Activated B cell treated with CpG ODN at 0.5 μM for 24 hours (primary cell): ENCODE data around the gene OTOP2. TPM values are rescaled to one million over a fixed set of nuclear protein-coding genes. Genes with fewer than 3 reads are reported as not detected.
"Not testable (repeated sequence)": the region's sequence is repeated elsewhere in the genome, so short reads cannot be mapped to it uniquely, and the experiment has no call there.

Experiments
- ATAC-seq: fragments of 200-7000 bp; cut with Tn5 transposase; one replicate; pipeline ENCODE4 v1.10.0; 2021; ENCODE audit warnings: low read depth, mild to moderate bottlenecking, moderate library complexity
- CTCF ChIA-PET: fragments of 350-600 bp; sonication (Branson Sonifier 250); formaldehyde crosslinking; loops from one replicate; lab custom pipeline; 2021; ENCODE audit warnings: antibody characterized with exemption; lab: Charles Lee
- POLR2A ChIA-PET: fragments of 350-600 bp; sonication (Branson Sonifier 250); formaldehyde crosslinking; loops from one replicate; lab custom pipeline; 2021; ENCODE audit warnings: antibody characterized with exemption; lab: Charles Lee
- DNase-seq: peaks from one replicate; pipeline ENCODE4 v3.0.0; 2022
- H3K27ac Mint-ChIP-seq: one replicate; pipeline ENCODE4 v1.8.0; 2020; ENCODE audit warnings: mixed read lengths
- H3K27me3 Mint-ChIP-seq: one replicate; pipeline ENCODE4 v1.8.0; 2021; ENCODE audit warnings: mixed read lengths
- H3K36me3 Mint-ChIP-seq: one replicate; pipeline ENCODE4 v1.8.0; 2021; ENCODE audit warnings: low read depth, mixed read lengths
- H3K4me1 Mint-ChIP-seq: one replicate; pipeline ENCODE4 v1.8.0; 2021; ENCODE audit warnings: mixed read lengths
- H3K4me3 Mint-ChIP-seq: one replicate; pipeline ENCODE4 v1.8.0; 2020; ENCODE audit warnings: mild to moderate bottlenecking, mixed read lengths
- H3K9me3 Mint-ChIP-seq: one replicate; pipeline ENCODE4 v1.8.0; 2020; ENCODE audit warnings: mixed read lengths
- CTCF ChIP-seq: fragments of 200-600 bp; IDR thresholded peaks from one replicate; pipeline ENCODE4 v1.8.0; 2022; ENCODE audit warnings: antibody characterized with exemption, mild to moderate bottlenecking
- intact Hi-C: fragments of 100-400 bp; cut with micrococcal nuclease; formaldehyde crosslinking; loops from one replicate; pipeline ENCODE4 v1.15.1; 2024
- total RNA-seq: library from RNA; stranded (reverse); gene quantifications from 2 replicates; pipeline ENCODE4 v1.2.3, GENCODE V29; 2022

The OTOP2 gene
- total RNA-seq, 1 donor from 2014 or later, result not detected

- CTCF ChIA-PET, result interaction anchor here (1.1 kb wide), 1 partner anchor 20 kb away, joined by 5 read pairs; no protein-coding TSS in a partner anchor
- no peak for DNase-seq
- peaks cover 15% of the 10 kb centered on the region for H3K4me1 Mint-ChIP-seq
- no peak for TF ChIP-seq CTCF
- H3K9me3 Mint-ChIP-seq, result no peaks in the 10 kb centered on the region
- POLR2A ChIA-PET, result no interaction called here
- peak overlapping the region; percentile 38 for H3K27ac Mint-ChIP-seq
- H3K4me3 Mint-ChIP-seq, result peak overlapping the region; percentile 82
- no peaks in the 10 kb centered on the region for H3K36me3 Mint-ChIP-seq
- no peak for ATAC-seq
- intact Hi-C loops, result no loop called here
- H3K27me3 Mint-ChIP-seq, result peaks cover 11% of the 10 kb centered on the region
Observed at GRCh38 chr17:74981318-74981978, 57.4 kb downstream of the OTOP2 start.

GRCh38 chr17:74981979-74982662, 58.0 kb downstream of the OTOP2 start:
- H3K4me3 Mint-ChIP-seq, result peak overlapping the region; percentile 82
- peaks cover 22% of the 10 kb centered on the region for H3K4me1 Mint-ChIP-seq
- H3K27me3 Mint-ChIP-seq, result peaks cover 12% of the 10 kb centered on the region
- peak overlapping the region; percentile 38 for H3K27ac Mint-ChIP-seq
- ChIA-PET POLR2A (no interaction called here), CTCF (no interaction called here)
- H3K9me3 Mint-ChIP-seq, result no peaks in the 10 kb centered on the region
- H3K36me3 Mint-ChIP-seq, result no peaks in the 10 kb centered on the region
- TF ChIP-seq CTCF, result no peak
- DNase-seq (peak; percentile 64), ATAC-seq (peak; percentile 96)
- intact Hi-C loops, result loop anchor here (1.0 kb wide), 1 partner anchor 30 kb away; the partner anchor contains the start of gene MRPL58

GRCh38 chr17:74982663-74983313, 58.7 kb downstream of the OTOP2 start:
- H3K9me3 Mint-ChIP-seq, ATAC-seq, H3K27ac Mint-ChIP-seq, H3K36me3 Mint-ChIP-seq, CTCF ChIA-PET, DNase-seq: not testable (repeated sequence)
- peaks cover 12% of the 10 kb centered on the region for H3K27me3 Mint-ChIP-seq
- POLR2A ChIA-PET, result interaction anchor here (0.5 to 1.4 kb wide), 3 partner anchors 10 to 681 kb away, joined by 3 to 5 read pairs (median 3); partner anchors contain the start of gene SUMO2
- H3K4me3 Mint-ChIP-seq, result peak overlapping the region; percentile 82
- H3K4me1 Mint-ChIP-seq, result peaks cover 24% of the 10 kb centered on the region
- intact Hi-C loops, result loop anchor here (1.0 kb wide), 1 partner anchor 30 kb away; the partner anchor contains the start of gene MRPL58

Other genes starting within 250 kb of the OTOP2 start
- gene CD300LF, start 211.3 kb upstream of the OTOP2 start, total RNA-seq, result 0.12 and 0.33 TPM in 2 replicates
- 11.0 and 11.1 TPM in 2 replicates for gene RAB37, start 187.0 kb upstream of the OTOP2 start, total RNA-seq
- 33.3 and 34.5 TPM in 2 replicates for gene NHERF1, start 175.6 kb upstream of the OTOP2 start, total RNA-seq
- gene NAT9, start 147.9 kb upstream of the OTOP2 start, total RNA-seq, result 59.4 and 79.7 TPM in 2 replicates
- gene GRIN2C, start 64.4 kb upstream of the OTOP2 start, total RNA-seq, result not detected in 2 replicates
- gene FDXR, start 51.3 kb upstream of the OTOP2 start, total RNA-seq, result 4.6 and 5.5 TPM in 2 replicates
- not detected in 2 replicates for gene FADS6, start 30.6 kb upstream of the OTOP2 start, total RNA-seq
- not detected in 2 replicates for gene USH1G, start 1.0 kb upstream of the OTOP2 start, total RNA-seq
- not detected in 2 replicates for gene OTOP3, start 11.6 kb downstream of the OTOP2 start, total RNA-seq
- 1.5 and 2.1 TPM in 2 replicates for gene HID1, start 48.5 kb downstream of the OTOP2 start, total RNA-seq
- not detected in 2 replicates for gene CDR2L, start 63.4 kb downstream of the OTOP2 start, total RNA-seq
- 28.4 and 31.8 TPM in 2 replicates for gene MRPL58, start 88.4 kb downstream of the OTOP2 start, total RNA-seq
- gene ATP5PD, start 122.7 kb downstream of the OTOP2 start, total RNA-seq, result 158 and 181 TPM in 2 replicates
- gene KCTD2, start 123.0 kb downstream of the OTOP2 start, total RNA-seq, result 19.5 and 20.2 TPM in 2 replicates
- gene SLC16A5, start 163.7 kb downstream of the OTOP2 start, total RNA-seq, result 4.9 and 5.7 TPM in 2 replicates
- gene ARMC7, start 185.7 kb downstream of the OTOP2 start, total RNA-seq, result 11.8 and 15.4 TPM in 2 replicates
- gene NT5C, start 207.5 kb downstream of the OTOP2 start, total RNA-seq, result 95.0 and 98.2 TPM in 2 replicates
- gene JPT1, start 230.2 kb downstream of the OTOP2 start, total RNA-seq, result 70.5 and 72.9 TPM in 2 replicates